DMS53 (cell line): ENCODE results near the gene B3GNT2.
"Not testable (repeated sequence)": the region's sequence is repeated elsewhere in the genome, so short reads cannot be mapped to it uniquely, and the experiment has no call there.

Source experiments
- DNase-seq: peaks from one replicate; lab custom pipeline; 2025; lab: John Stamatoyannopoulos, UW

Gene B3GNT2

DNA sequence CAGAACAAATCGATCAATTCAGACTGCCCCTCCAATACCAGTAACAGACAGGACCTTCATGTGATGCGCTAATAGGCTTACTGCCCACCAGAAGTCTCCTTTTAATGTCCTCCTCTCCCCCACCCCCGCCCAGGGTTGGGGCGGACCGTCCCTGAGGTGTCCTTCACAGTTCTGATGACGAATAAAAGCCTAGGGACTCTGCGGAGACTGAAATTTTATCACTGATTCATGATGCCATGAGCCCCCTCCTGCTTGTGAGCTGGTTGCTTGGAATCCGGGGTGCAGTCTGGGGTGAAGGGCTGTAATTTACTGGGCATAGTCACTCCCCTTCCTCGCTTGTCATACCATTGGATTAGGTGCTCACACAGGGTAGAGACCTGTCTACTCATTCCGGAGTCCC is 42.3 kb downstream of the B3GNT2 start:
- no peak for DNase-seq

GRCh38 chr2:62240546-62240945 is 44.6 kb downstream of the B3GNT2 start:
- no peak for DNase-seq

DNA sequence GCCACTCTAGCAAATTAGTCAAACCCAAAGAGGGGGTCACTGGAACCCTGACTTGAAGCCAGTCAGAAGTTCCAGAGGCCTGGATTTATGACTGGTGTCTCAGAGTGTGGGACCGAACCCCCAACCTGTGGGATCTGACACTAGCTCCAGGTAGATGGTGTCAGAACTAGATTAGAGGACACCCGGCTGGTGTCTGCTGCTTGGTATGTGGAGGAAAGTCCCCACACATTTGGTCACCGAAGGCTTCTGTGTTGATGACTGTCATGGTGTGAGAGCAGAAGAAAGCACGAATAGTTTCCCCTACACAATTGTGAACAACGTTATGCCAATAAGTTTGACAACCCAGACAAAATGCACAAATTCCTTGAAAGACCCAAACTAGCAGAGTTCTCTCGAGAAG is 48.1 kb downstream of the B3GNT2 start:
- no peak for DNase-seq

- no peak for DNase-seq
These were observed 52.3 kb downstream of the B3GNT2 start for GRCh38 chr2:62248226-62248625.

GRCh38 chr2:62250239-62250638 is 54.3 kb downstream of the B3GNT2 start:
- DNase-seq = no peak

DNA sequence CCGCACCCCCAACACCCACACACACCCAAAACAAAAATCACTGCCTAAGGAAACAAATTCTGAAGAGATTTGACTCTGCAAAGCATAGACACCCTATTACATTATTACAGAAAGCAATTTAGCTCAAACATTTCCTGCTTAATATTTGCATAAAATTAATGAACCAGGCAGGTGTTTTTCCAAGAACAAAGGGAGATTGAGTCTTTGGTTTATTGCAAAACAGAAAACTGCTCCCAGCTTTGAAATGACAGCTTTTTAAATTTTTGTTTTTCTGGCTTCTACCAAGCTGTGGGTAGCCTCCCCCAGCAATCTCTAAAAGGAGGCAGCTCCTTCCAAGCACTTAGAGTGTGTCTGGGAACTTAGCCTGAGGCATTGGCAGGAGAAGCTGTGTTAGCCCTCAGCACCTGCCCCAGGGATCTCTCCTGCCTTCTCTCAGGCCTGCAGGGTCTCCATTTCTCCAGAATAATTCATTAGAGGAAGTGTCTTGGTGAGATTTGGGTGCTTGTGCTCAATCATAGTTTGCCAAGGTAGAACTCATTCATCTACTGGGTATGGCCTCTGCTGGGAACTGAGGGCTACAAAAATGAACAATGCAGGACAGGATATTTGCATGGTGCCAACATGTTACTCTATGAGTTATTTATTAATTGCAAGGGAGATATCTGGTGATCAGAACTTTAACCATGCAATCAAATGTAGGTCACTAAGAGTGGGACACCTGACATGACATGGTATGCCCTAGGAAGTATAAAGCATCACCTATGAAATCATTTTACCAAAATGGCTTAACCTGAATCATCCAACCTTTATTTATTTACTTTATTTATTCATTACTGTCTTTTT is 58.7 kb downstream of the B3GNT2 start:
- DNase-seq = no peak

GRCh38 chr2:62257466-62257865 is 61.6 kb downstream of the B3GNT2 start:
- no peak for DNase-seq

DNA sequence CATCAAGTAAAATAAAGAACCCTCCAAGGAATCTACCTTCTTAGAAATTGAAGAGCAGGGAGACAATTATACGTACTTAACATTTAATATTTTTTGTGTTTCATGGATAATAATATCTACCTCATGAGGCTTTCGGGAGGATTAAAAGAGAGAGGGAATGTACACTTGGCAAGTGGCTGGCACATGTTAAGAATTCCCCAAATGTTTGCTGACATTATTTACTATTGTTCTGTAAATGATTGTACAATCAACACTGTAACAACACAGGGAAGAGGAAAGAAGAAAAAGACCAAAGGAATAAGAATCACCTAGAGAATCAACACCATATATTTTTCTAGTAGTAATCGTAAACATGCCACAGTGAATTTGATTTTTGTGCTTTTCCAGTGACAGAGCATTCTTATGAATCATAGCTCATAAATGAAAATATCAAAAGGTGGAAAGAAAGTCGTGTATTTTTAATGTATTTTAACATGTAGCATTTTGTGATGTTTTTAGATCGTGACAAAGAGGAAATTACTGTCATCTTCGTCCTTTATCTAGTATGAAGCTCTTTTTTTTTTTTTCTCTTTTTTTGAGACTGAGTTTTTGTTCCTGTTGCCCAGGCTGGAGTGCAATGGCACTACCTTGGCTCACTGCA is 67.3 kb downstream of the B3GNT2 start:
- peak; percentile 6 for DNase-seq

DNA sequence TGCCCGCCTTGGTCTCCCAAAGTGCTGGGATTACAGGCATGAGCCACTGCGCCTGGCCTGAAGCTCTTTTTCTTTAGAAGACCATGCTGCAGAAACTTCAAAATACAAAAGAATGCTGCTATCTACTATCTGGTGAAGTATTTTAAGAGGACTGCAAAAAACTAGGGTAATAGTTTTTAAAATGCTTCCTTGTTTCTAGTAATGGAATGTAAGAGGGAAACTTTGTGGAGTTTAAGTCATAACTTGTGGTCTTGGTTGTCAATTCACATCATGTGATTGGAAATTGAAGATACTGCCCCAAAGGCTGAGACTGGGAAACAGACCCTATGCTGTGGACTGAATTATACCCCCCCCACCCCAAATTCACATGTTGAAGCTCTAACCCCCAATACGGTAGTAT is 68.3 kb downstream of the B3GNT2 start:
- no peak for DNase-seq

GRCh38 chr2:62265106-62265505 is 69.2 kb downstream of the B3GNT2 start:
- DNase-seq = no peak

GRCh38 chr2:62266433-62267038 is 70.6 kb downstream of the B3GNT2 start:
- DNase-seq = no peak

GRCh38 chr2:62267696-62268095 is 71.8 kb downstream of the B3GNT2 start:
- no peak for DNase-seq

- not testable (repeated sequence) for DNase-seq
These were observed 72.8 kb downstream of the B3GNT2 start for GRCh38 chr2:62268681-62269188.

DNA sequence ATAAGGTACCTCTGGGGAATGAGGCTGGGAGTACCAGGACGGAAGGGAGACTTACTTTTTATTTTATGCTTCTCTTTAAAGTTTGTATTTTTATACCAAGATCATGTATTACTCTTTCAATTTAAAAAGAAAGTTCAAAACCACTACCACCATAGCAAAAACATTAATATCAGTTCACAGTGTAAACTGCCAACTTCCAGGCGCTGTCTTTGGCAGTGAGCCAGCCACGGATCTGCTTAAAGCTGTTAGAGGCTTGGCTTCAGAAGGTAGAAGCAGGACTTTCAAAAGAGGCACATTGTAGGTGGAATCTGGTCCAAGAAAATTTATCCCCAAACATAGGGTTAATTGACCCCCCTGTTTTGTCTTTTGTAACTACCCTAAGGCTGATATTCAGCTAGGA is 74.8 kb downstream of the B3GNT2 start:
- peak; percentile 42 for DNase-seq
